OCI-LY1 (cell line): ENCODE measurements around the gene STARD9.

Experiments used
- EZH2 ChIP-seq: fragments of 200-600 bp; sonication (generic), shearing (Covaris generic); IDR thresholded peaks from 2 replicates; pipeline ENCODE4 v1.8.0; 2017; ENCODE audit warnings: borderline replicate concordance, mixed run types, mild to moderate bottlenecking, antibody characterized with exemption, low read length, moderate library complexity, mixed read lengths
- TF ChIP-seq, protein P1 (sequence below): fragments of 200-600 bp; sonication (generic), shearing (Covaris generic); IDR thresholded peaks from 2 replicates; pipeline ENCODE4 v1.5.1; 2017; ENCODE audit warnings: mild to moderate bottlenecking, antibody characterized with exemption, low read length, moderate library complexity, mixed read lengths

- TF ChIP-seq, protein P1, sequence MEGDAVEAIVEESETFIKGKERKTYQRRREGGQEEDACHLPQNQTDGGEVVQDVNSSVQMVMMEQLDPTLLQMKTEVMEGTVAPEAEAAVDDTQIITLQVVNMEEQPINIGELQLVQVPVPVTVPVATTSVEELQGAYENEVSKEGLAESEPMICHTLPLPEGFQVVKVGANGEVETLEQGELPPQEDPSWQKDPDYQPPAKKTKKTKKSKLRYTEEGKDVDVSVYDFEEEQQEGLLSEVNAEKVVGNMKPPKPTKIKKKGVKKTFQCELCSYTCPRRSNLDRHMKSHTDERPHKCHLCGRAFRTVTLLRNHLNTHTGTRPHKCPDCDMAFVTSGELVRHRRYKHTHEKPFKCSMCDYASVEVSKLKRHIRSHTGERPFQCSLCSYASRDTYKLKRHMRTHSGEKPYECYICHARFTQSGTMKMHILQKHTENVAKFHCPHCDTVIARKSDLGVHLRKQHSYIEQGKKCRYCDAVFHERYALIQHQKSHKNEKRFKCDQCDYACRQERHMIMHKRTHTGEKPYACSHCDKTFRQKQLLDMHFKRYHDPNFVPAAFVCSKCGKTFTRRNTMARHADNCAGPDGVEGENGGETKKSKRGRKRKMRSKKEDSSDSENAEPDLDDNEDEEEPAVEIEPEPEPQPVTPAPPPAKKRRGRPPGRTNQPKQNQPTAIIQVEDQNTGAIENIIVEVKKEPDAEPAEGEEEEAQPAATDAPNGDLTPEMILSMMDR: no peak
- no peak for TF ChIP-seq EZH2
These were observed 42.2 kb upstream of the STARD9 start for GRCh38 chr15:42533246-42533645.
